Activated CD4-positive, alpha-beta memory T cell treated with anti-CD3 and anti-CD28 coated beads, Interleukin-2, amount 10 ng/mL, durations not matched to agents 7 days and 5 days (primary cell): ENCODE data around the gene CRHR1. TPM values are rescaled to one million over a fixed set of nuclear protein-coding genes. Genes with fewer than 3 reads are reported as not detected.

Source experiments
- CTCF ChIA-PET: fragments of 350-600 bp; sonication (Branson Sonifier 250); formaldehyde crosslinking; loops from one replicate; lab custom pipeline; 2021; ENCODE audit warnings: antibody characterized with exemption, inconsistent platforms; lab: Charles Lee
- POLR2A ChIA-PET: fragments of 350-600 bp; sonication (Branson Sonifier 250); formaldehyde crosslinking; loops from one replicate; lab custom pipeline; 2021; ENCODE audit warnings: antibody characterized with exemption; lab: Charles Lee
- DNase-seq: peaks from one replicate; pipeline ENCODE4 v3.0.0-alpha.2; 2020
- H3K27ac Mint-ChIP-seq: one replicate; pipeline ENCODE4 v1.8.0; 2021; ENCODE audit warnings: mild to moderate bottlenecking, mixed read lengths
- H3K27me3 Mint-ChIP-seq: one replicate; pipeline ENCODE4 v1.8.0; 2021; ENCODE audit warnings: mixed read lengths
- H3K36me3 Mint-ChIP-seq: one replicate; pipeline ENCODE4 v1.8.0; 2021; ENCODE audit warnings: low read depth, mixed read lengths
- H3K4me1 Mint-ChIP-seq: one replicate; pipeline ENCODE4 v1.8.0; 2021; ENCODE audit warnings: mixed read lengths
- H3K4me3 Mint-ChIP-seq: one replicate; pipeline ENCODE4 v1.8.0; 2021; ENCODE audit warnings: mild to moderate bottlenecking, mixed read lengths
- H3K9me3 Mint-ChIP-seq: one replicate; pipeline ENCODE4 v1.8.0; 2021; ENCODE audit warnings: mixed read lengths
- total RNA-seq, 2 experiments: library from RNA; stranded (reverse); gene quantifications; one replicate each; pipeline ENCODE4 v1.2.3, GENCODE V29; 2021

The CRHR1 gene
- total RNA-seq, 2 experiments from 2014 or later = not detected

DNA sequence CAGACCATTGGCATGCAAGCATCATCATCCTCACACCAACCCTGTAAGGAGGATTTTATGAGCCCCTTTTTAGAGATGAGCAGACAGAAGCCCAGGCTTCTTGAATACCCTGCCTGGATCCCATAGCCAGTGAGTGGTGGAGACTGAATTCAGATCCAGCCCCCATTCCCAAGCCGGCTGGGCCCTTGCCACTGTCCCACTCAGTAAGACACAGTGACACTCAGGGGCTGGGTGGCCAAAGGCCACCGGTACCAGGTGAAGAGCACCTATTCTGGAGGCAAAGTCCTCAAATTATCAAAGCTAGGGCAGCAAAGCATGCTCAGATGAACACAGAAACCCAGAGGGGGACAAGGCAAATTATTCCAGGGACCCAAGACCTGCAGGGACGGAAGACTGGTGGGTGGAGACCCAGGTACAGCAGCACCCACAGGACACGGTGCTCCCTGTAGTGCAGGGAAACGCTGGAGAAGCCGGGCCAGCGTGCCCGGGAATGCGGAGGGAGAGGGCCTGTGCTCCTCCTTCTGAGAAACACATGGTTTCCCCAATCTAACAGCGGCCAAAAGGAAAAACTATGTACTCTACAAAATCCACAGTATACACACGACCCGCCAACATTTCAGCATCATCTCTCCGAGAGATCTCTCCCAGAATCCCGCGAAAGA, 33.2 kb upstream of the CRHR1 start:
- DNase-seq = no peak
- Mint-ChIP-seq H3K4me3 (no peak overlapping the region), H3K9me3 (no peaks in the 10 kb centered on the region), H3K4me1 (no peaks in the 10 kb centered on the region), H3K27me3 (peaks cover 12% of the 10 kb centered on the region), H3K36me3 (no peaks in the 10 kb centered on the region), H3K27ac (no peak overlapping the region)
- POLR2A ChIA-PET = no interaction called here
- CTCF ChIA-PET = no interaction called here

DNA sequence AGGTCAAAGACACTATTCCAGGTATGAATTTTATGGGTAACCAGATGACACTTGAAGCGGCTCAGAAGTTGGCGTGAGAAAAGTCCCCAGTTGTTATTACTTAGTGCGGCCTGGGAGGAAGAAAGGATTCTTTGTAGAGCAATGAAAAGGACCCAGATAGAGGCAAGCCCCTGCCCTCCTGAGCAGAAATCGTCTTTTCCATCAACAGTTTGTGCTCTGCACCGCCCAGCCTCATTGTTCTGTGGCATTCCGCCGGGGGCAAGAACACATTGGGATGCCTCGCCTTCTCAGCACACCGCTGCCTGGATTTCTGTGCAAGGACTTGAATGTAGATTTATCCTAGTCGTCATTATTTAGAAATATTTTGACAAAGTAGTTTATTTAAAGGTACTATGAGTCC, 32.7 kb upstream of the CRHR1 start:
- DNase-seq = no peak
- H3K4me3 Mint-ChIP-seq = no peak overlapping the region
- peaks cover 10% of the 10 kb centered on the region for H3K27me3 Mint-ChIP-seq
- ChIA-PET CTCF (no interaction called here), POLR2A (no interaction called here)
- H3K36me3 Mint-ChIP-seq = no peaks in the 10 kb centered on the region
- no peak overlapping the region for H3K27ac Mint-ChIP-seq
- no peaks in the 10 kb centered on the region for H3K4me1 Mint-ChIP-seq
- no peaks in the 10 kb centered on the region for H3K9me3 Mint-ChIP-seq

DNA sequence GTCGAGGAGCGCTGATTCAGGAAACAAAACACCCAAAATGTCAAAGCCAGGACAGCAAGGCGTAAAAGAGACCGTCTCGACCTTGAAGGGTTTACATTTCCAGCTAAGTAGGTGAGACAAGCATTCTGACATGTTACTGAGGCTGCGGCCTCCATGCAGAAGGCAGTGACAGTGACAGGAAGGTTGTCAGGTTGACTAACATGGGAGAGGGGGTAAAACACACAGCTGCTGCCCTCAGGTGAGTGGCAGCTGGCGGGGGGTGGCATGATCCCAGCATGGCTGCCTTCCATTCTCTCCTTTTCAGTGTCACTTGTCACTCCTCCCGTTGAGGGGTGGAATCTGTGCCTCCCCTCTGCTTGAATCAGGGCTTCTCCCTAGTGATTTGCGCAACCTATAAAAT, 31.9 kb upstream of the CRHR1 start:
- Mint-ChIP-seq H3K4me3 (no peak overlapping the region), H3K27ac (no peak overlapping the region), H3K36me3 (no peaks in the 10 kb centered on the region), H3K4me1 (no peaks in the 10 kb centered on the region), H3K9me3 (no peaks in the 10 kb centered on the region), H3K27me3 (peaks cover 16% of the 10 kb centered on the region)
- DNase-seq = no peak
- POLR2A ChIA-PET = no interaction called here
- CTCF ChIA-PET = no interaction called here

DNA sequence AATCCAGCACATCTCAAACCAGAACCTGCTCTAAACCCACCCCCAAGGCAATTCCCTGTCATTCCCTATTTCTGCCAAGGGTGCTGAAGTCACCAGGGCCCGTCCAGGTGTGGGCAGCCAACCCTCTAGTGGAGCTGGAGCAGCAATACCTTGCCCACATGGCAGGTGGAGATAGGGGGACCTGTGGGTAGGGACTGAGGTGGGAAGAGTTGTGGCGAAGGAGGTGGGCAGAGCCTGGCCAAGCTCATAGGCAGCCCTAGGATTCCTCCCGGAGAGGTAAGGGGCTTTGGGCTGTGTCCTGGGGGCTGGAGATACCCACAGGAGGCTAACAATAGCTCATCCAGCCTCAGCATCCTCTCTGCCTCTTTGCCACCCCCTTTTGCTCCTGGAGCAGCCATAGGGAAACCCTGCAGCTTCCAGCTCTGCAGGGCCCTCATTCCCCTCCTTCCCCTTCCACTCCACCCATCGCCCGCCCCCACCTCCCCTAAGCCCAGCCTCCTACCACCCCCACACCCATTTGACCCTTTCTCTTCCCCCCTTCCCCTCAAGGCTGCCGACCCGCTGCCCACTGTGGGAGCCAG, 30.4 kb upstream of the CRHR1 start:
- ChIA-PET CTCF (no interaction called here), POLR2A (no interaction called here)
- no peak overlapping the region for H3K4me3 Mint-ChIP-seq
- H3K27me3 Mint-ChIP-seq = peaks cover 16% of the 10 kb centered on the region
- H3K27ac Mint-ChIP-seq = no peak overlapping the region
- DNase-seq = no peak
- H3K9me3 Mint-ChIP-seq = no peaks in the 10 kb centered on the region
- H3K36me3 Mint-ChIP-seq = no peaks in the 10 kb centered on the region
- H3K4me1 Mint-ChIP-seq = no peaks in the 10 kb centered on the region

DNA sequence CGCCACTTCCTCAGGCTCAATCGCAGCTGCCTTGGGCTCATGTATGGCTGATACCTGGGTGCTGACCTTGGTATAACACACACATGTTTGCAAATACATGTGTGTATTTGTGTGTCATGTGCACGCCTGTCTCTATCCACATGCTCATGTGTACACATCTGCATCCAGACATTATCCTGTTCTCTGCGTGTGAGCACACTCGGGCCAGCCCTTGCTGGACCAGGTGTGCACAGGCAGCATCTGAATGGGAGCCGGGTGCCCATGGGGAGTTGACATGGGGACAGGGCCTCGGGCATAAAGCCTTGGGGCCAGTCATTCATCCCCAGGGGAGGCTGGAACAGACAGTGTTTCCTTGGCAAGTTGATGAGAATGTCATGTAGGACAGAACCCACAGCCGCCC, 29.1 kb upstream of the CRHR1 start:
- no peaks in the 10 kb centered on the region for H3K9me3 Mint-ChIP-seq
- peaks cover 13% of the 10 kb centered on the region for H3K27me3 Mint-ChIP-seq
- H3K27ac Mint-ChIP-seq = no peak overlapping the region
- ChIA-PET POLR2A (no interaction called here), CTCF (no interaction called here)
- DNase-seq = no peak
- no peaks in the 10 kb centered on the region for H3K36me3 Mint-ChIP-seq
- H3K4me3 Mint-ChIP-seq = no peak overlapping the region
- H3K4me1 Mint-ChIP-seq = no peaks in the 10 kb centered on the region

DNA sequence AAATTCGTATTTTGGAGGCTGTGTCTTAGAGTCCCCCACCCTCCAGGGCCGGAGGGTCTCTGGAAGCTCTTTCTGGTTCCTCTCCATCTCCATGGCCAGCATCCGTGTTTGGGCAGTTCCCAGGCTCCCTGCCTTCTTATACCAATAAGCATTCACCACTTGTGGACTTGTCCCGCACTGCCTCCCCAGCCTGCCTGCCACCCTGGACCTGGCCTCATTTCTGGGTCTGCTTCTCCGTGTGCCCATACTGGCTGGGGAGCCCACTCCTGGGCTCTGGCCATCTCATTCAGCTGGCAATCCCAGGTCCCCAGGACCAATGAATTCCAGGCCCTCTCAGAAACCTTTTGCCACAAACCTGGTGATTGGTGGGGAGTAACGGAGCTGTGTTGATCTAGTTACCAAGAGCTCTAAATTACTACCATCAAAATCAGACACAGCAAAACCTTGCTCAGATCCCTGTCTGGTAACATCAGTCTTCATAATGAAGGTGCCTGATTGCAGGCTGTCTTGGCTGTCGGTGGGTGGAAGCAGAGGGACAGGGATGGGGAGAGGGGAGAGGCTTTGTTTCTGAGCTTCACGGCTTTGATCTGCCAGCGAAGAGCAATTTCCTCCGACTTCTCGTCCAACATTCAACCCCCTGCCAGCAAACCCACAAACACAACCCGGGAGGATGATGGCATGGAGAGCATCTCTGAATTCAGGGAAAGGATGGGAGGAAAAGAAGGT, 27.7 kb upstream of the CRHR1 start:
- DNase-seq = no peak
- H3K36me3 Mint-ChIP-seq = no peaks in the 10 kb centered on the region
- CTCF ChIA-PET = interaction anchor here (1.1 kb wide), 1 partner anchor 75 kb away, joined by 3 read pairs; no protein-coding TSS in a partner anchor
- POLR2A ChIA-PET = no interaction called here
- H3K4me3 Mint-ChIP-seq = no peak overlapping the region
- no peaks in the 10 kb centered on the region for H3K4me1 Mint-ChIP-seq
- H3K27ac Mint-ChIP-seq = no peak overlapping the region
- peaks cover 11% of the 10 kb centered on the region for H3K27me3 Mint-ChIP-seq
- H3K9me3 Mint-ChIP-seq = no peaks in the 10 kb centered on the region

DNA sequence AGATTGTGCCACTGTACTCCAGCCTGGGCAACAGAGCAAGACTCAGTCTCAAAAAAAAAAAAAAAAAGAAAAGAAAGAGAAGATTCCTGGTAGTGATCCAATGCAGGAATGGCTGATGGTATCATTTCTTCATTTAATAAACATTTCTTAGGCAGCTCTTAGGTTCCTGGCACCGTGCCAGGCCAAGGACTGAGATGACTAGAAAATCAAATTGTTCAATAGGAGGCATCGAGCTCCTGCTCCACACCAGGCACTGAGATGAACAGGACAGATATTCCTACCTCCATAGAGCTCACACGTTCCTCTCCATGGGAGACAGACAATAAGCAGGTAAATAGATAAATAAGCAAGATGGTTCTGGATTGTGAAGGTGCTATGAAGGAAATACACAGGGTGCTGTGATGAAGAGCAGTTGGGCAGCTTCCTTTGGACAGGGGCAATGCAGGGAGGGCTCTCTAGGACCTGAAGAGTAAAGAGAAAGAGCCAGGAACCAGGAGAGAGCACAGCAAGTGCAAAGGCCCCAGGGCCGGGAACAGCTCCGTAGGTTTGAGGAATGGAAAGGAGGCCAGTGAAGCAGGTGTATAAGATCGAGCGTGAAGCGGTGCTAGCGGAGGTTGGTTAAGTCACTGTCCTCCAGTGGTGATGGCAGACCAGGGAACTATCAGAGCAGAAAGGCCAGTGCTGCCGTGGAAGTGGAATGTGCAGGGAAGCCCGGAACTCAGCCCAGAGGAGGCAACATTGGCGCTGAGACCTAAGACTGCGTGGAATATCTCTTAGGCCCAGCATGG, 26.5 kb upstream of the CRHR1 start:
- Mint-ChIP-seq H3K36me3 (no peaks in the 10 kb centered on the region), H3K9me3 (no peaks in the 10 kb centered on the region), H3K4me1 (no peaks in the 10 kb centered on the region), H3K27ac (no peak overlapping the region), H3K4me3 (no peak overlapping the region), H3K27me3 (peaks cover 12% of the 10 kb centered on the region)
- POLR2A ChIA-PET = no interaction called here
- no peak for DNase-seq
- CTCF ChIA-PET = interaction anchor here (1.0 kb wide), 1 partner anchor 172 kb away, joined by 3 read pairs; no protein-coding TSS in a partner anchor

DNA sequence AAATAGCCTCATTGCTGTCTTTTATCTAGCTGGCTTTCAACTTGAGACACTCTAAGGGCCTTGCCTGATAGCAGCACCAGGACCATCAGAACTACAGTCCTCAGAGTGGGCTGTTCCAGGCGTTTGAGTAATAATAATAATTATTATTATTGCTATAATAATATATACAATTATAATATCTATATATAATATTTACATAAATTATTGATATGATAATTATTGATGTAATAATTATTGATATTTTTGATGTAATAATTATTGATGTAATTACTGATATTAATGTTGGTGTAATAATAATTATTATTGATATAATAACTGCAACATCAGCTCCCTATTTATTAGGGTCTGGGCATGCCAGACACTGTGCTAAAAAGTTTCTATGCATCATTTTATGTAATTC, 25.6 kb upstream of the CRHR1 start:
- no peaks in the 10 kb centered on the region for H3K9me3 Mint-ChIP-seq
- peaks cover 11% of the 10 kb centered on the region for H3K27me3 Mint-ChIP-seq
- ChIA-PET CTCF (no interaction called here), POLR2A (no interaction called here)
- no peaks in the 10 kb centered on the region for H3K4me1 Mint-ChIP-seq
- no peaks in the 10 kb centered on the region for H3K36me3 Mint-ChIP-seq
- H3K4me3 Mint-ChIP-seq = no peak overlapping the region
- H3K27ac Mint-ChIP-seq = no peak overlapping the region
- DNase-seq = no peak

DNA sequence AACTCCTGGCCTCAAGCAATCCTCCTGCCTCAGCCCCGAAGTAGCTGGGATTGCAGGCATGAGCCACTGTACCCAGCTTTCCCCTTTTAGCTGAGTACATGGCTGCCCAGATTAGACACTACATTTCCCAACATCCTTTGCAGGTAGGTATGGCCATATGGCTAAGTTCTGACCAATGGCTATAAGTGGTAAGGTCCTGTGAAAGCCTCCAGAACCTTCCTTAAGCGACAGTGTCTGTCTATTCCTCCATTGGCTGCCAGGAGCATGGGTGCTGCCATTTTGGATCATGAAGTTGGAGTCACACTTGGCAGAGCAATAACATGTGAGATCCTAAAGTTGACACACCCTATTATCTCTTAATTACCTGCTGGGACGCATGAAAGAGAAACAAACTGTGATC, 24.4 kb upstream of the CRHR1 start:
- ChIA-PET CTCF (no interaction called here), POLR2A (no interaction called here)
- no peak for DNase-seq
- peaks cover 18% of the 10 kb centered on the region for H3K27me3 Mint-ChIP-seq
- no peak overlapping the region for H3K4me3 Mint-ChIP-seq
- no peaks in the 10 kb centered on the region for H3K4me1 Mint-ChIP-seq
- H3K9me3 Mint-ChIP-seq = no peaks in the 10 kb centered on the region
- no peak overlapping the region for H3K27ac Mint-ChIP-seq
- no peaks in the 10 kb centered on the region for H3K36me3 Mint-ChIP-seq

DNA sequence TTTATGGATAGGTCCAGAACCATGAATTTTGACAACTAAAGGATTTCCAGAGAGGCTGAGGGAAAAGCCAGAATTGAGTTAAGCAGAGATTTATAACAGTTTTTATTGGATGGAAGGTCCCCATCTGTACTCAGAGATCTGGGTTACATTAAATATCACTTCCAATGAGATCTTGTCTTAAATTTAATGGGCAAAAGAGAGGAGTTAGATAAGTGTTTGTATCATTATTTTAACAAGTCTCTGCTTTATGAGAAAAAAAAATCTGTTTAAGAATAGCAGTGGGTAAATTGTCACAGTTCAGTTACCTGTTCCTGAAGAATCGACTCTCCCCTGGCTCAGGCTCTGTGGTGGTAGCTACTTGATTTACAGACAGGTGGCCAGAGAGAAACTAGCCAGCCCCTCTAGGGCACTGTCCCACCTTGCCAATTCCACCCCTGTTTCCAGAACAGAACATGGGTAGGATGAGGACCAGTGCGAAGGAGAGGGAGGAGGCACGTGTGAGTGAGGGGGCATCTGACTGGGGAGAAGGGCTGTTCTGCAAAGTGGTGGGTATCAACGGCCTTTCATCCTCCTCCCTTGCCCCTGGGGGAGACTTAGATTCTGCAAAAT, 22.1 kb upstream of the CRHR1 start:
- H3K4me1 Mint-ChIP-seq = no peaks in the 10 kb centered on the region
- H3K36me3 Mint-ChIP-seq = no peaks in the 10 kb centered on the region
- H3K27me3 Mint-ChIP-seq = peaks cover 14% of the 10 kb centered on the region
- no peak overlapping the region for H3K27ac Mint-ChIP-seq
- H3K9me3 Mint-ChIP-seq = no peaks in the 10 kb centered on the region
- no peak overlapping the region for H3K4me3 Mint-ChIP-seq
- ChIA-PET POLR2A (no interaction called here), CTCF (no interaction called here)
- DNase-seq = no peak

DNA sequence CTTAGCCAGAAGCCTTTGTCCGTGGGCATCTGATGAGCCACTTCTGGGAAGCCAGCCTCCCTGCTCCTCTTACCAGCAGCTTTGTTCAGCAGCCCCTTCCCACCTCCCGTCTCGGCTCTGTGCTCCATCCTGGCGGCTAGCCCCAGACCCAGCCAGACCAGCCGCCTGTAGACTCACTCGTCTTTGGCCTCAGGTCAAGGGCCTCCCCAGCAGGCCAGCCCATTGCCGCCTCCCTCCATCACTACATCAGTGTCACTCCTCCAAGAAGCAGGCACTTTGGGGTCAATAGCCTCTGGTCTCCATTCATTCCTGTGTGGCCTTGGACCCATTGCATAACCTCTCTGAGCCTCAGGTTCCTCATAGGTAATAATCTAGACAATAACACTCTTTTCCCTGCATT, 20.9 kb upstream of the CRHR1 start:
- H3K4me1 Mint-ChIP-seq = no peaks in the 10 kb centered on the region
- peaks cover 15% of the 10 kb centered on the region for H3K27me3 Mint-ChIP-seq
- H3K4me3 Mint-ChIP-seq = no peak overlapping the region
- CTCF ChIA-PET = no interaction called here
- no peak for DNase-seq
- no peaks in the 10 kb centered on the region for H3K36me3 Mint-ChIP-seq
- H3K27ac Mint-ChIP-seq = no peak overlapping the region
- H3K9me3 Mint-ChIP-seq = no peaks in the 10 kb centered on the region
- POLR2A ChIA-PET = no interaction called here

DNA sequence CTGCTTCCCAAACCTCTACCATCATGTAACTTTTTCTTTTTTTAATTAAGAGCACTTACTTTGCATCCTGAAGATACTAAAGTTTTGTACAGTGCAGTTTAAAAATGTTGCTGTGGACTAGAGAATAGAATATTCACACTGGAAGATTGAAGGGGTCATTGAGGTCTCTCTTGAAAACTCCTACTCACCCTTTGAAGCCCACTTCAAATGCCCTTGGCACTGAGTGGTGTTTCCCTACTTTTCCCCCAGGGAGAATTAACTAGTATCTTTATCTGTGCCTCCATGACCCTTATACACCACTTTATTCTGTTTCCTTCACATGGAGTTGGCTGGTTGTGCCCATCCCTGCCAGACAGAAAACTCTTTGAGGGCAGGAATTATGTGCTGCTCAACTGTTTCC, 19.6 kb upstream of the CRHR1 start:
- Mint-ChIP-seq H3K4me1 (no peaks in the 10 kb centered on the region), H3K36me3 (no peaks in the 10 kb centered on the region), H3K9me3 (no peaks in the 10 kb centered on the region), H3K4me3 (no peak overlapping the region), H3K27ac (no peak overlapping the region), H3K27me3 (peaks cover 19% of the 10 kb centered on the region)
- ChIA-PET POLR2A (no interaction called here), CTCF (no interaction called here)
- no peak for DNase-seq

DNA sequence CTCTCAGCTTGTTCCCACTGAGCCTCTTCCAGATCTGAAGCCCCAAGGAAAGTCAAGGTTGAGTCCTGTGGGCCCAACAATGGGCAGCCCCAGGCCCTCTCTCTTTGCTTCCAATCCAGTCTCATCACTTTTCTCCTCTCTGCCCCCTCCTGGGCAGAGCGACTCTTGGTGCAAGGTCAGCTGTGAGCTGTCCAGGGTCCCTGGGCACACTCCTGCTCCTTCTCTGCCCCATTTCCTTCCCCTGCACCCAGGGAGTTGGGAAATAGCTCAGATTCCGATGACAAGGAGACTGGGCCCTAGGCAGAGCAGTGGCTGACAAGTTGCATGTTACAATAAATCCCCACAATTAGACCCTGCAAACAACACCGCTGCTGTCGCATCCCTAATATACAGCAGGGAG, 16.1 kb upstream of the CRHR1 start:
- CTCF ChIA-PET = no interaction called here

More for the DNA sequence above, 16.1 kb upstream of the CRHR1 start:
- no peak for DNase-seq
- no peaks in the 10 kb centered on the region for H3K36me3 Mint-ChIP-seq
- no peaks in the 10 kb centered on the region for H3K9me3 Mint-ChIP-seq
- H3K27me3 Mint-ChIP-seq = peaks cover 42% of the 10 kb centered on the region
- no peak overlapping the region for H3K27ac Mint-ChIP-seq
- H3K4me1 Mint-ChIP-seq = no peaks in the 10 kb centered on the region
- POLR2A ChIA-PET = no interaction called here
- no peak overlapping the region for H3K4me3 Mint-ChIP-seq
